Myocyte (in vitro differentiated cells): ENCODE results near the gene UTS2R. TPM values are rescaled to one million over a fixed set of nuclear protein-coding genes. Genes with fewer than 3 reads are reported as not detected.
"Not testable (repeated sequence)": the region's sequence is repeated elsewhere in the genome, so short reads cannot be mapped to it uniquely, and the experiment has no call there.

ENCODE experiments used
- DNase-seq: peaks from one replicate; pipeline ENCODE4 v3.0.0-alpha.2; 2012; ENCODE audit warnings: low read depth
- total RNA-seq: library from RNA; depleted of rRNA; stranded (reverse); fragments of >200 nt; gene quantifications from 2 replicates; pipeline ENCODE4 v1.2.3, GENCODE V29; 2014

UTS2R gene
- total RNA-seq, 1 donor from 2014 or later = 29.1 TPM

GRCh38 chr17:82353484-82353883 lies 18.1 kb upstream of the UTS2R start:
- DNase-seq = no peak

DNA sequence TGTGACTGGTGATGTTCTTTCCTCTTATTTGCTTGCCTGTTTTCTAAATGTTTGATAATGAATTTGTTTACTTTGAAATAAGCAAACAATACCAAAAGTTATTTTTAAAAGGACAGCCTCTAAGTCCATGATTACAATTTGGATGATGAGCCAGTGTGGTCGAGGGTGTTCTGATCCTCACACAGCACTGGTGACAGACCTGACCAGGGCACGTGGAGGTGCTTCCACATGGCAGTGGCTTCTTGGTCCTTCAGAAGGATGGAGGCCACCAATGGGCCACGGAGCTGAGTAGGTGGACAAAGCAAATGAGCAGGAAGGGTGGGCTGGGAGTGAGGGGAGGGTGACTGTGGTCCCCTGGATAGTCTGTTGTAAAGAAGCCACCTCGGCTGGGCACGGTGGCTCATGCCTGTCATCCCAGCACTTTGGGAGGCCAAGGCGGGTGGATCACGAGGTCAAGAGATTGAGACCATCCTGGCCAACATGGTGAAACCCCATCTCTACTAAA lies 16.7 kb upstream of the UTS2R start:
- no peak for DNase-seq

DNA sequence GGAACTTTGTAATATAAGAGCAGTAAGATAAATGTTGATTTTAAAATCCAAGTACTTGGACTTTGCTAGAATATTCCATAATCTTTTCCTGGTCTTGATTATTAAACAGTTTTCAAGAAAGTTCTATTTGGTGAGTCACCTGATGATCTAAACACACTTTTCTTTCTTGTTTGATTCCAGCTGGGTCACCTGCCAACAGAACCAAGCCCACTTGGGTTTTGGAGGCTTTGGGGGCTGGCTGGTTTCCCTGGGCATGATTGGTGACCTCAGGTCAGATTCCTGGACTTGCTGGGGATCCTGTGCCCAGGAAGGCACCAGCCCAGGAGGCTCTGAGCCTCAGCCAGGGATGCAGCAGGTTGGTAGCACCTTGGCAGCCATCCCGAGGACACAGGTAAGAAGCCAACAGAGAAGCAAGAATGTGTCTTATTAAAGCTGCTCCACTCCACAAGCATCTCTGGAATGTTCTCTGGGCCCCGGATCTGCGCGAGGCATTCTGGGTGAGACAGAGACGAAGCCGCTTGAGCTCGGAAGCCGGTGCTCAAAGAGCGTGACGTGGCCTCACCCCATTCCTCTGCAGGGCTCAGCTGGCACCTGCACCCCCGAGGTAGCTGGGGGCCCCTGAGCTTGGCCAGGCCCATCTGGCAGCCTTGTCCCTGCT lies 15.7 kb upstream of the UTS2R start:
- no peak for DNase-seq

GRCh38 chr17:82356845-82357355 lies 14.7 kb upstream of the UTS2R start:
- DNase-seq = peak; percentile 88

DNA sequence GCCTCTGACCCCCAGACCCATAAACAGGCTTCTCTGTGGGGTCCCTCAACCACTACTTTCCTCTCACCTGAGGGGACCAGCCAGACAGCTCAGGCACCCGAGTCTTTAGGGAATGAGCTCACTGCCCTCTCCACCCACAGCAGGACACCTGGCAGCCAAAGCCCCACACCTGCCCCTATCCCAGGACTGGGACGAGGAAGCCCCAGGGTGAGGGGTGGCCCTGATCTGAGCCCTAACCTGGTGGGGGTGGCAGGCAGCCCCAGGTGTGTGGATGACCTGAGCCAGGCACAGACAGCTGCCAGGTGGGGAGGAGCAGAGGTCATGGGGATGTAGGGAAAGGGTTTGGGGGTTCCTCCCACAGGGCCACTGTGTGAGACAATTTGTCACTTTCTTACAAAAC lies 14.2 kb upstream of the UTS2R start:
- DNase-seq = no peak

GRCh38 chr17:82358465-82359350 lies 12.9 kb upstream of the UTS2R start, which contains the start of gene TEX19:
TSS of gene TEX19 (plus strand) at chr17:82359247. CDS start at chr17:82362151, 2,904 bp downstream.
- no peak for DNase-seq

- not testable (repeated sequence) for DNase-seq
Measured at GRCh38 chr17:82359451-82360074, 12.0 kb upstream of the UTS2R start.

DNA sequence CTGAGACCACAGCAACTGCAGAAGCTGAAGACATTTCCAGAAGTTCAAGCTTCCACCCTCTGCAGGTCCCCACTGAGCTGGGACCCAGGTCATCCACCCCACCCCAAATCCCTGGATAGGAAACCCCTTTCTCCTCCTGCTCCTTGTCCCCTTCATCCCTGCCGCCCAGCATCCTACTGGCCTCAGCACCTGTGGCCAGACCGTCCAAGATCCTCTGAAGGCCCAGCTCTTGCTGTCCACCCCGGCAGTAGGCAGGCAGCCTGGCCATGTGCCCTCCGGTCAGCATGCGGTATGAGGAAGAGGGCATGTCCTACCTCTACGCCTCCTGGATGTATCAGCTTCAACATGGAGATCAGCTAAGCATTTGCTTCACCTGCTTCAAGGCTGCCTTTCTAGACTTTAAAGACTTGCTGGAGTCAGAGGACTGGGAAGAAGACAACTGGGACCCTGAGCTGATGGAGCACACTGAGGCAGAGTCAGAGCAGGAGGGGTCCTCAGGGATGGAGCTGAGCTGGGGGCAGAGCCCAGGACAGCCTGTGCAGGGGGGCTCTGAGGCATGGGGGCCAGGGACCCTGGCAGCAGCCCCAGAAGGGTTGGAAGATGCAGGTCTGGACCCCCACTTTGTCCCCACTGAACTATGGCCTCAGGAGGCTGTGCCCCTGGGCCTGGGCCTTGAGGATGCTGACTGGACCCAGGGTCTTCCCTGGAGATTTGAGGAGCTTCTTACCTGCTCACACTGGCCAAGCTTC lies 9.5 kb upstream of the UTS2R start:
- DNase-seq = no peak

DNA sequence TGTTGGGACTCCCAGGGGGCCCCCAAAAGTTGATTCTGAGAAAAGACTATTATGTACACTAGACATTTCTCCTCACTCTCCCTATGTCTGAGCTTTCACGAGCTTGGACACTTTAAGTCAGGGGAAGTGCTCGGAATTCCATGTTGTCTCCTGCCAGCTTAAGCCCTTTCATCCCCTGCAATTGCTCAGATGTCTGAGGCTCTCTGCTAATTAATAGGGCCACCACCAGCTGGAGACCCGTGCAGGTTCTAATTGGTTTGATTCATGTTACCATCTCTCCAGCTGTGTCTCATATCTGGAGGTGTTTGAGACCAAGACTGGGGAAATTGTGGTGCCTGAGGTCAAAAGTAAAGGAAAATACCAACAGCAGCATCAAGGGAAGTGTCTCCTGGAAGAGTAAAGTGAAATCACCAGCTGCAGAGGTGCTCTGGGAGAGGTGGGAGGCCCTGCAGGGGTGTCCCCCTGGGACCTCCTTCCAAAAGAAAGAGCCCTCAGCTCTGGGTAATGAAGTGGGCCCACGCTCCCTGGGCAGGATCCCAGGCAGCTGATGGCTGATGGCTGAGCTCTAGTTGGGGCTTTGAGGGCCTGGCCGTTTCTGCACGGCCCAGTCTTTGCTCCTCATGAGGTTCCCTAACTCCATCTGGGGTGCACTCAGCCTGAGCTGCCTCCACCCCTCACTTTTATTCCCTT lies 5.8 kb upstream of the UTS2R start:
- no peak for DNase-seq

DNA sequence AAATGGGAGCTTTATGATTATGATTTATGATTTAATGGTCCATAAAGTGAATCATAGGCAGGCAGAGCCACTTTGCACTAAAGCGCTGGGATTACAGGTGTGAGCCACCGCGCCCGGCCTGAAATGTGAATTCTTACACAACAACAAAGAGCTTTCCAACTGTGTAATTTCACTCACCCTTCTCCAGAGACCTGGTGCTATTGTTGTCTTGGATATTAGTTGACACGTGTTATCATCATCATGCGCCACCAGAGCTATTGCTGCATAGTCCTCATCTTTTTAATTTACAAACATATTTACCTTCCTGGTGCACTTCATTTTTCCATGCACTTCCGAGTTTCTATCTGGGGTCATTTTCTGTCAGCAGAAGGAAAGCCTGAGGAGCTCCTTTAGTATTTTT lies 4.8 kb upstream of the UTS2R start:
- DNase-seq = no peak

DNA sequence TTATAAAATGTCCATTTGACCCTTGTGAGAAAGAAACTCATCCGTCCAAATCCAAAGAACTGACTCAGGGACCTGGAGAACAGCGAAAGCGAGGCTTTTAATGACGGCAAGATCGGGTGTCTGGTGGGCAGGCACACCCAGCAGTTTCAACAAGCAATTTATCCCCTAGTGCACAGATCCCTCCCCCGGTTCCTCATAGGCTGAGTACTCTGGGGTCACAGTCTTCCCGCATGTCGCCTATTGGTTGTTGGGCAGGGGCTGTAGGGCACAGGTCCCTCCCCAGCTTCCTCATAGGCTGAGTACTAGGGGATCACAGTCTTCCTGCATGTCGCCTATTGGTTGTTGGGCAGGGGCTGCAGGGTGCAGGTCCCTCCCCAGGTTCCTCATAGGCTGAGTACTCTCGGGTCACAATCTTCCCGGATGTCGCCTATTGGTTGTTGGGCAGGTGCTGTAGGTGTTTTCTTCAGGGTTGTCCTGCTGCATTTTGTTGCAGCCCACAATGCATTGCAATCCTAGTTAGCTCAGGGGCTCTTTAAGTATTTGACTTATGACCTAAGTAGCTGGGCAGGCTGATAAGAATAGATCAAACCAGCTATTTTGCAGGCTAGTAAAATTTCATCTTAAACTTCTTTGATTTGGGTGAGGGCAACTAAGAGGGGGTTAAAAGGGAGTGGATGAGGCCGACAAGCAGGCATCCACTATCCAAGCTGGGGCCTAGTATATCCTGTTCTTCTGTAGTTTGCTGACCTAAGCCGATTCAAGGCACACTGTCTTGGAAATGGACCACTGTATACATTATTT lies 3.6 kb upstream of the UTS2R start:
- peak; percentile 46 for DNase-seq

DNA sequence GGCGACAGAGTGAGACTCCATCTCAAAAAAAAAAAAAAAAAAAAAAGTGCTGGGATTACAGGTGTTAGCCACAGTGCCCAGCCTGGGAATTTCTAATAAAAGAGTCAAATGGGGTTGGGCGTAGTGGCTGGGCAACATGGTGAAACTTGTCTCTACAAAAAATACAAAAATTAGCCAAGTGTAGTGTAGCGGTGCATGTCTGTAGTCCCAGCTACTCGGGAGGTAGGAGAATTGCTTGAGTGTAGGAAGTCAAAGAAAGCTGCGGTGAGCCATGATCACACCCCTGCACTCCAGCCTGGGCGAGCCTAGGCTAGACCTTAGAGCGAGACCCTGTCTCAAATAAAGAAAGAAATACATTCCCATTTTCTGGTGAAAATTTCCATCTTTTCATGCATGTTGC lies 2.4 kb upstream of the UTS2R start:
- DNase-seq = no peak

- no peak for DNase-seq
Measured at GRCh38 chr17:82370471-82371332, 863 bp upstream of the UTS2R start.

GRCh38 chr17:82372249-82373071 lies 895 bp downstream of the UTS2R start:
- peak; percentile 43 for DNase-seq

GRCh38 chr17:82373072-82373452 lies 1.5 kb downstream of the UTS2R start:
- not testable (repeated sequence) for DNase-seq

DNA sequence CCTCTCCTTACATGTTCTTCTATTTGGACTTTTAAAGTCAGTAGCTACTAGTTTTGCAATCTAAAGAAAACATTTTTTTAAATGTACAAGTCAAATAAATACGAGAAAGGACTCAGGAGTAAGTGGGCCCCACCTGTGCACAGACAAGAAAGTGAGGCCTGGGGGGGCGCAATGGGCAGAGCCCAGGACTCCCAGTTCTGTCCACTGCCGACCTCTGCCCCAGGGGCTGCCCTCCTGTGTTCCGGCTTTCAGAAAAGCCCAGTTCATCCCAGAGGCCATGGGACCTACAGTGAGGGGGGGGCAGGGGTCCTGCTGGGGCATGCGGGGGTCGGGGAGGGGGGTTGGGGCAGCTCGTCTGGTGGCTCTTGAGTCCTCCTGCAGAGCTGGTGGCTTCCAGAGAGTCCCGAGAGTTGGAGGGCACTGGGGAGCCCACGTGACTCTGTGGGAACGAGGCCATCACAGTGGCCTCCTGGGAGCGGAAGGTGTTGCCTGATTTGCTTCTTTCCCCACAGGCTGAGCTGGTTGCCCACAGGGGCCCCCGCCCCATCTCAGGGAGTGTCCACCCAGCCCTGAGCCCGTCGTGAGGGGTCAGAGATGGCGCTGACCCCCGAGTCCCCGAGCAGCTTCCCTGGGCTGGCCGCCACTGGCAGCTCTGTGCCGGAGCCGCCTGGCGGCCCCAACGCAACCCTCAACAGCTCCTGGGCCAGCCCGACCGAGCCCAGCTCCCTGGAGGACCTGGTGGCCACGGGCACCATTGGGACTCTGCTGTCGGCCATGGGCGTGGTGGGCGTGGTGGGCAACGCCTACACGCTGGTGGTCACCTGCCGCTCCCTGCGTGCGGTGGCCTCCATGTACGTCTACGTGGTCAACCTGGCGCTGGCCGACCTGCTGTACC lies 2.4 kb downstream of the UTS2R start:
- DNase-seq = no peak
